Keratinocyte (primary cell): ENCODE data around the gene AMY2A. TPM values are rescaled to one million over a fixed set of nuclear protein-coding genes. Genes with fewer than 3 reads are reported as not detected.
"Not testable (repeated sequence)": the region's sequence is repeated elsewhere in the genome, so short reads cannot be mapped to it uniquely, and the experiment has no call there.

Source experiments
- DNase-seq: peaks from one replicate; pipeline ENCODE4 v3.0.0-alpha.2; 2011; ENCODE audit warnings: low read depth, missing footprints, low spot score
- FAIRE-seq: peaks from 2 replicates; lab custom pipeline; 2011; peaks lifted over from hg19 to GRCh38; lab: Jason Lieb, UNC
- H2AFZ ChIP-seq: 2 replicates; pipeline ENCODE4 v1.6.0; 2012; ENCODE audit warnings: low read length, control low read depth, inconsistent platforms; ENCODE audit not compliant: control insufficient read depth
- H3K27ac ChIP-seq: 2 replicates; pipeline ENCODE4 v1.5.1; 2011; ENCODE audit warnings: low read length; ENCODE audit not compliant: control insufficient read depth, insufficient read depth
- H3K27me3 ChIP-seq: 3 replicates; pipeline ENCODE4 v1.6.0; 2011; ENCODE audit warnings: low read length; ENCODE audit not compliant: control insufficient read depth, insufficient read depth; ENCODE audit errors: extremely low read depth
- H3K36me3 ChIP-seq, 2 experiments: 2 replicates in 1 of 2; 3 replicates in 1 of 2; pipeline ENCODE4 v1.5.1; 2011; ENCODE audit warnings: low read length in 2 of 2, mild to moderate bottlenecking in 1 of 2; ENCODE audit not compliant: control insufficient read depth in 2 of 2, insufficient read depth in 2 of 2; ENCODE audit errors: extremely low read depth in 1 of 2
- H3K4me1 ChIP-seq: 3 replicates; pipeline ENCODE4 v1.5.1; 2011; ENCODE audit warnings: low read length; ENCODE audit not compliant: control insufficient read depth, insufficient read depth; ENCODE audit errors: extremely low read depth
- H3K4me2 ChIP-seq: 3 replicates; pipeline ENCODE4 v1.6.0; 2011; ENCODE audit warnings: low read depth, low read length; ENCODE audit not compliant: control insufficient read depth, insufficient read depth; ENCODE audit errors: extremely low read depth
- H3K4me3 ChIP-seq, 3 experiments: fragments of 200-600 bp in 1 of 3; sonication (generic) in 1 of 3; 2 replicates in 2 of 3; 3 replicates in 1 of 3; pipeline ENCODE4 v1.5.1; 2011 to 2016; ENCODE audit warnings: low read length in 3 of 3, mild to moderate bottlenecking in 3 of 3, control low read depth in 2 of 3, inconsistent platforms in 1 of 3, low read depth in 1 of 3, mixed read lengths in 1 of 3, mixed run types in 1 of 3, moderate library complexity in 1 of 3; ENCODE audit not compliant: control insufficient read depth in 2 of 3, insufficient read depth in 2 of 3; ENCODE audit errors: extremely low read depth in 1 of 3
- H3K79me2 ChIP-seq: 2 replicates; pipeline ENCODE4 v1.6.0; 2012; ENCODE audit warnings: low read length; ENCODE audit not compliant: control insufficient read depth, insufficient read depth
- H3K9ac ChIP-seq: 3 replicates; pipeline ENCODE4 v1.6.0; 2011; ENCODE audit warnings: low read length; ENCODE audit not compliant: control insufficient read depth, insufficient read depth; ENCODE audit errors: extremely low read depth
- H3K9me1 ChIP-seq: 3 replicates; pipeline ENCODE4 v1.6.0; 2011; ENCODE audit warnings: low read length; ENCODE audit not compliant: control insufficient read depth, insufficient read depth; ENCODE audit errors: extremely low read depth
- H3K9me3 ChIP-seq: 2 replicates; pipeline ENCODE4 v1.5.1; 2012; ENCODE audit warnings: low read depth, low read length; ENCODE audit not compliant: control insufficient read depth
- H4K20me1 ChIP-seq: 3 replicates; pipeline ENCODE4 v1.6.0; 2011; ENCODE audit warnings: low read length; ENCODE audit not compliant: control insufficient read depth, insufficient read depth; ENCODE audit errors: extremely low read depth
- CTCF ChIP-seq, 3 experiments: IDR thresholded peaks in 1 of 3; conservative IDR thresholded peaks in 1 of 3; optimal IDR thresholded peaks in 1 of 3; 2 replicates in 2 of 3; 3 replicates in 1 of 3; pipeline versions ENCODE3 to v1.5.1; 2011; ENCODE audit warnings: low read length in 3 of 3, mild to moderate bottlenecking in 3 of 3, moderate library complexity in 2 of 3, control low read depth in 1 of 3, inconsistent platforms in 1 of 3; ENCODE audit not compliant: insufficient read depth in 2 of 3; ENCODE audit errors: extremely low read depth in 1 of 3
- EZH2 ChIP-seq: IDR thresholded peaks from one replicate; pipeline ENCODE4 v1.6.1; 2012; ENCODE audit warnings: inconsistent platforms, mild to moderate bottlenecking, low read length, moderate library complexity
- dilution Hi-C: fragments of 300-500 bp; cut with MboI; formaldehyde crosslinking; loops from one replicate; pipeline ENCODE4 v1.7.0; 2020; ENCODE audit warnings: low sequenced_read_pairs; ENCODE audit not compliant: extremely low pct_ligation_motif_present
- polyA minus RNA-seq, 3 experiments: library from RNA; depleted of rRNA, polyadenylated mRNA; stranded (reverse); fragments of >200 nt; gene quantifications; 1 replicate in 1 of 3; 2 replicates in 1 of 3; 3 replicates in 1 of 3; pipeline ENCODE4 v1.2.3, GENCODE V29; 2011
- polyA plus RNA-seq, 5 experiments: library from polyadenylated mRNA; depleted of rRNA in 3 of 5; stranded (reverse) in 3 of 5; stranded (forward) in 1 of 5; unstranded in 1 of 5; fragments of >200 nt; gene quantifications; 1 replicate in 1 of 5; 2 replicates in 3 of 5; 3 replicates in 1 of 5; pipeline versions ENCODE4 v1.2.1 to v1.2.3, GENCODE V29; 2011 to 2012; ENCODE audit warnings: missing spikeins in 2 of 5, low read depth in 1 of 5, low replicate concordance in 1 of 5

The AMY2A gene
- polyA plus RNA-seq: not detected in 3 replicates
- not detected for polyA plus RNA-seq (2011; ENCODE audit: low read depth)
- polyA plus RNA-seq (2011; cell fraction: cytosol; rRNA removed): not detected in 2 replicates
- not detected in 2 replicates for polyA plus RNA-seq (2011; cell fraction: nucleus; rRNA removed)
- polyA plus RNA-seq (2012; ENCODE audit: low replicate concordance): not detected in 2 replicates
- not detected in 3 replicates for polyA minus RNA-seq
- polyA minus RNA-seq (2011; cell fraction: cytosol; rRNA and poly(A)+ RNA removed): not detected
- not detected in 2 replicates for polyA minus RNA-seq (2011; cell fraction: nucleus; rRNA and poly(A)+ RNA removed)

GRCh38 chr1:103616994-103617477 lies at the start of gene AMY2A:
AMY2A (plus strand) TSS chr1:103617427; CDS start chr1:103617441, 14 bp downstream.
- H3K36me3 ChIP-seq, H3K4me1 ChIP-seq, H2AFZ ChIP-seq, DNase-seq, H4K20me1 ChIP-seq, H3K79me2 ChIP-seq, H3K9ac ChIP-seq, H3K4me3 ChIP-seq, FAIRE-seq, H3K4me2 ChIP-seq, dilution Hi-C loops, H3K27me3 ChIP-seq, H3K27ac ChIP-seq, H3K9me3 ChIP-seq, H3K9me1 ChIP-seq: not testable (repeated sequence)

- H3K27me3 ChIP-seq: no peaks in the 10 kb centered on the region
- H3K4me1 ChIP-seq: no peaks in the 10 kb centered on the region
- H4K20me1 ChIP-seq: no peaks in the 10 kb centered on the region
- H3K9ac ChIP-seq: no peak overlapping the region
- H3K36me3 ChIP-seq: no peaks in the 10 kb centered on the region
- no peak for DNase-seq
- FAIRE-seq: no peak
- H3K27ac ChIP-seq: no peak overlapping the region
- dilution Hi-C loops: no loop called here
- no peak overlapping the region for H3K4me3 ChIP-seq
- no peak for TF ChIP-seq CTCF (optimal IDR thresholded peaks at IDR 0.05 in 1 of 3, IDR thresholded peaks at IDR 0.05 in 1 of 3, conservative IDR thresholded peaks at IDR 0.05 in 1 of 3; ENCODE audit: extremely low read depth in 1 of 3, insufficient read depth in 2 of 3, low read length in 3 of 3)
- TF ChIP-seq EZH2: no peak
- H2AFZ ChIP-seq: no peak overlapping the region
- no peaks in the 10 kb centered on the region for H3K9me3 ChIP-seq
- H3K4me2 ChIP-seq: no peak overlapping the region
- H3K9me1 ChIP-seq: no peaks in the 10 kb centered on the region
- H3K79me2 ChIP-seq: no peaks in the 10 kb centered on the region
These were observed 47.7 kb upstream of the AMY2A start for GRCh38 chr1:103569493-103569892.

GRCh38 chr1:103571289-103571688 lies 45.9 kb upstream of the AMY2A start, which contains the start of gene AMY2B:
AMY2B (plus strand) TSS chr1:103571589; CDS start chr1:103571603, 14 bp downstream.
- DNase-seq, H3K36me3 ChIP-seq, H2AFZ ChIP-seq, H3K9me3 ChIP-seq, H4K20me1 ChIP-seq, H3K27me3 ChIP-seq, dilution Hi-C loops, H3K9me1 ChIP-seq, H3K4me1 ChIP-seq, FAIRE-seq, H3K27ac ChIP-seq, H3K79me2 ChIP-seq, H3K9ac ChIP-seq, H3K4me2 ChIP-seq, H3K4me3 ChIP-seq: not testable (repeated sequence)
